ENCODE measurements around the gene THSD8.

DNA sequence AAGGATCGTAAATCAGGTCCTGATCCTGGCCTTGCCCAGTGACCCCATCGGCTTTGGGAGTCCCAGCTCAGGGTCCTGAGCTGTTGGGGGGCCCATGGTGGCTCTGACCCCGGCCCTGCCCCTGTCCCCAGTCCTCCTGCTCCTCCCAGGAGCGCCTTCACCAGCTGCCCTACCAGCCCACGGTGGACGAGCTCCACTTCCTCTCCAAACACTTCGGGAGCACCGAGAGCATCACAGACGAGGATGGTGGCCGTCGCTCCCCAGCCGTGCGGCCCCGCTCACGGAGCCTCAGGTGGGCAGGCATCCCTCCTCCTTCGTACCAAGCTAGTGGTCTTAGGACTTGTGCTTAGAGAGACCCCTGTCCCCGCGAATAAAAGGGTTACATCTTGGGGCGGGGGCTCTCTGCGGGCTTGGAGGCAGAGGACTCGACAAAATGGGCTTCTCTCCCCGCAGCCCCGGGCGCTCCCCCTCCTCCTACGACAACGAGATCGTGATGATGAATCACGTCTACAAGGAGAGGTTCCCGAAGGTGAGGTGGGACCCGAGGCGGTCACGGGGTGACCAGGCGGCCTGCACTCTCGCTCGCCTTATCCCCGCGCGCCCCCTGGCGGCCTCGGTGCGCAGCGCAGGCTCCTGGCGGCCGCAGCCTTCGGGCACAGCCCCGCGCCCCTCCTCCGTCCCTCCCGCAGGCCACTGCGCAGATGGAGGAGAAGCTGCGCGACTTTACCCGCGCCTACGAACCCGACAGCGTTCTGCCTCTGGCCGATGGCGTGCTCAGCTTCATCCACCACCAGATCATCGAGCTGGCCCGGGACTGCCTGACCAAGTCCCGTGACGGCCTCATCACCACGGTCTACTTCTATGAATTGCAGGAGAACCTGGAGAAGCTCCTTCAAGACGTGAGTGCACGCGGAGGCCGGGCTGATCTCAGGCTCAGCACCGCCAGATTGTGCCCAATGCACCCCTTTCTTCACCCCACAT lies 45.6 kb downstream of the THSD8 start:
- peak; percentile 99 to 100 (median 100) for TF ChIP-seq CTCF (IDR thresholded peaks at IDR 0.05)
- TF ChIP-seq POLR2AphosphoS5 (IDR thresholded peaks at IDR 0.05): peak in 1 of 2 donors; percentile 47
- no peak for TF ChIP-seq POLR2A (IDR thresholded peaks at IDR 0.05)
